NB4 (cell line): Measurements from ENCODE around the gene CPXM1.

Experiments used
- DNase-seq: peaks from one replicate; pipeline ENCODE4 v3.0.0; 2010; ENCODE audit warnings: low read depth
- H3K4me3 ChIP-seq: one replicate; pipeline ENCODE4 v1.5.1; 2011; ENCODE audit warnings: mild to moderate bottlenecking, low read depth, low read length, moderate library complexity
- MAX ChIP-seq: IDR thresholded peaks from 2 replicates; pipeline ENCODE4 v1.6.1; 2011; ENCODE audit warnings: low read depth, low read length
- MYC ChIP-seq: IDR thresholded peaks from 2 replicates; pipeline ENCODE4 v1.6.1; 2011; ENCODE audit warnings: low read depth, low read length
- POLR2A ChIP-seq: IDR thresholded peaks from 2 replicates; pipeline ENCODE4 v1.6.1; 2011; ENCODE audit warnings: mild to moderate bottlenecking; ENCODE audit not compliant: insufficient read length; ENCODE audit errors: extremely low read depth
- TF ChIP-seq, protein P1 (sequence below): IDR thresholded peaks from one replicate; pipeline ENCODE4 v1.5.1; 2012; ENCODE audit warnings: low read depth, low read length

Gene CPXM1

DNA sequence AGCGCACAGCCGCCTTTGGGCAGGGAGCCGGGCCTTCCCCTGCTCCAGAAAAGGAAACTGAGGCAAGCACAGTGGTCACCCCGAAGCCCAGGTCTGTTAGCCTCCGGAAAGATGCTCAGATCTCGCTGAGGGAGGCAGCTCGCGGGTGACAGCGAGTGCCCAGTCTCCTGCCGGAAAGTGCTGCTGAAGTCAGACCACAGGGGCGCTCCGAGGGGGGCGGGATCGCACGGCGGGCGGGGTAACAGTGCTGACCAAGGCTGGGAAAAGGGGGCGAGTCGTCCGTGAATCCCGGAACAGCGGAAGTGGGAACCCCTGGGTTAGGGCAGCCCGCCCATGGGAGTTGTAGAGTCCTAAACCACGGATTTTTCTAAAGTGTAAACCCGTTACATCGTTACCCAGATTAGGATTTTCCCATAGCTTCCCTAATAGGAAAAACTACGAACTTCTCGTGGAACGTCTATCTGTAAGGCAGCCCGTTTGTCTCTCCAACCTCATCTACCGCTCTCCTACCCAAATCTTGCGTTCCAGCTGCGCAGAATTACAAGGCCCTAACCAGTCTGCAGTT lies 40.6 kb upstream of the CPXM1 start:
- no peak for TF ChIP-seq MYC
- TF ChIP-seq, protein P1, sequence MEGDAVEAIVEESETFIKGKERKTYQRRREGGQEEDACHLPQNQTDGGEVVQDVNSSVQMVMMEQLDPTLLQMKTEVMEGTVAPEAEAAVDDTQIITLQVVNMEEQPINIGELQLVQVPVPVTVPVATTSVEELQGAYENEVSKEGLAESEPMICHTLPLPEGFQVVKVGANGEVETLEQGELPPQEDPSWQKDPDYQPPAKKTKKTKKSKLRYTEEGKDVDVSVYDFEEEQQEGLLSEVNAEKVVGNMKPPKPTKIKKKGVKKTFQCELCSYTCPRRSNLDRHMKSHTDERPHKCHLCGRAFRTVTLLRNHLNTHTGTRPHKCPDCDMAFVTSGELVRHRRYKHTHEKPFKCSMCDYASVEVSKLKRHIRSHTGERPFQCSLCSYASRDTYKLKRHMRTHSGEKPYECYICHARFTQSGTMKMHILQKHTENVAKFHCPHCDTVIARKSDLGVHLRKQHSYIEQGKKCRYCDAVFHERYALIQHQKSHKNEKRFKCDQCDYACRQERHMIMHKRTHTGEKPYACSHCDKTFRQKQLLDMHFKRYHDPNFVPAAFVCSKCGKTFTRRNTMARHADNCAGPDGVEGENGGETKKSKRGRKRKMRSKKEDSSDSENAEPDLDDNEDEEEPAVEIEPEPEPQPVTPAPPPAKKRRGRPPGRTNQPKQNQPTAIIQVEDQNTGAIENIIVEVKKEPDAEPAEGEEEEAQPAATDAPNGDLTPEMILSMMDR = no peak
- TF ChIP-seq POLR2A = no peak
- TF ChIP-seq MAX = no peak
- peak overlapping the region; percentile 85 for H3K4me3 ChIP-seq
- peak; percentile 67 for DNase-seq

DNA sequence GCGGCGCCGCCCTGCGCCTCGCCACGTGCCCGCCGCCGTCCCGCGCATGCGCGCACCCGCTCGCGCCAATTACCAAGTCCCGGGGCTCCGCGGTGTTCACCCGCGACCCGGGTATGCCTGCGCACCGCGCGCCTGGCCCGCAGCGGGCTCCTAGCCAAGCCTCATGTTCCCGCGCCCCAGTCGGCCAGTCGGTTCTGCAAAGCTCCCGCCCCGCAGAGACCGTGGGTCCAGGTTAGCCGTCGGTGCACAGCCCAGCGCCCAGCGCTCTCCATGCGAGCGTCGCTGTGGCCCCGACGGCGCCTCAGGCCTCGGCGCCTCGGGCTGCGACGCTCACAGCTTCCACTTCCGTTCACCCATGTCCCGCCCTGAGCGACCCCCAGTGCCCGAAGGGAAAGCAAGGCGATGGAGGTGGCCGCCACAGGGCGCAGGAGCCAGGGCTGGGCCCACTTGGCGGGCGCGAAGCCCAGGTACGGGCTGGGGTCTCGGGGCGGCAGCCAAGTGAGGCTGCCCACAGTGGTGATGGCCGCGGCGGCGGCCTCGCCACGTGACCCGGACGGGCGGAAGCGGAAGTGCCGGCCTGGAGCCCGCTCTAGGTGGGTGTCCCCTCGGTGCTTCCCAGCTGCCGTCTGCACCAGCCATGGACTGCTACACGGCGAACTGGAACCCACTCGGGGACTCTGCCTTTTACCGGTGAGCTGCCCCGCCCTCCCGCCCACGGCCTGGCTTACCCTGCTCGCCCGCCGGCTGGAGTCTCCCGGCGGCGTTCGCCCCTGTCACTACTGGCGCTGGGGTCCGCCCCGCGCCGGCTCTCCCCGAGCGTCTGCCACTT lies 39.9 kb upstream of the CPXM1 start, which contains the start of the genes PCED1A and VPS16:
Gene PCED1A, minus strand, starts transcription at position 518 of the 829 bp plus-strand sequence. CDS start 743 bp downstream, outside the sequence.
Gene VPS16, plus strand, starts transcription at position 608 of the 829 bp plus-strand sequence. Its CDS starts 30 bp downstream, at position 638.
- peak within 1 kb of the TSS; percentile 85 for H3K4me3 ChIP-seq

GRCh38 chr20:2839732-2840137 lies 39.3 kb upstream of the CPXM1 start:
- DNase-seq = no peak
- TF ChIP-seq MYC (no peak), POLR2A (no peak), MAX (no peak)
- TF ChIP-seq, protein P1 = no peak
- peak overlapping the region; percentile 85 for H3K4me3 ChIP-seq

More for the DNA sequence above, 39.9 kb upstream of the CPXM1 start, which contains the start of the genes PCED1A and VPS16:
- peak; percentile 91 for DNase-seq
- peak; percentile 98 for TF ChIP-seq MYC
- TF ChIP-seq POLR2A = peak; percentile 72
- TF ChIP-seq, protein P1 = no peak
- TF ChIP-seq MAX = peak; percentile 99

GRCh38 chr20:2838847-2839671 lies 38.6 kb upstream of the CPXM1 start:
- DNase-seq = no peak
- no peak overlapping the region for H3K4me3 ChIP-seq
- TF ChIP-seq MAX (no peak), MYC (no peak), POLR2A (no peak)
- TF ChIP-seq, protein P1 = no peak

DNA sequence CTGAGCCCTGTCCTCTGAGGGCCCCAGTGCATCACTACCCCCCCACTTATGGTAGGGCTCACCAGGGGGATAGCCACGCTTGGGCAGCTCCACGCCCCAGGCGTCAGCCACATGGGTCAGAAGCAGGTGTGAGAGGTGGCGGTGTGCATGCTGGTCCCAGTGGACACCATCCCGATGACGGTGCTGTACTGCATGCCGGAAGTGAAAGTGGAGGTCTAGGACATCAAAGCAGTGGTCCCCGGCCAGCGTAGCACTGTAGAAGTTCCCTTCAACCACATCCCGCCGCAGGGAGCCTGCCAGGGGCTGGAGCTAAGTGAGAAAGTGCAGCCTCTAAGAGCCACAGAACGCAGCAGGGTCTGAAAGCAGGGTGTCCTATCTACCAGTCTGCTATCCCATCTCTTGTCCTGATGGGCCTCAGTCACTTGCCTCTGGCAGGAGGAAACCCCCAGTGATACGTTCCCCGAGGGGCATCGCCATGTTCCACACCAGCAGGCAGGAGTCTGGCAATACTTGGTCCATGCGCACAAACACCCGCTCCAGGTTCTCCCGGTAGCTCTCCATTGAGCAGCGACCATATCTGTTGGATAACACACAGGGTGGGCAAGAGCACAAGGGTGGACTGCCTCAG lies 37.9 kb upstream of the CPXM1 start:
- H3K4me3 ChIP-seq = no peak overlapping the region
- no peak for DNase-seq
- TF ChIP-seq, protein P1 = no peak
- no peak for TF ChIP-seq MAX
- TF ChIP-seq POLR2A = no peak
- no peak for TF ChIP-seq MYC
